GM12872 (cell line): ENCODE measurements around the gene HMCN2.

Source experiments
- TF ChIP-seq, protein P1 (sequence below): IDR thresholded peaks from 3 replicates; pipeline ENCODE4 v1.5.1; 2011; ENCODE audit warnings: low read depth, mild to moderate bottlenecking, low read length, moderate library complexity; ENCODE audit not compliant: insufficient read depth

Gene HMCN2

DNA sequence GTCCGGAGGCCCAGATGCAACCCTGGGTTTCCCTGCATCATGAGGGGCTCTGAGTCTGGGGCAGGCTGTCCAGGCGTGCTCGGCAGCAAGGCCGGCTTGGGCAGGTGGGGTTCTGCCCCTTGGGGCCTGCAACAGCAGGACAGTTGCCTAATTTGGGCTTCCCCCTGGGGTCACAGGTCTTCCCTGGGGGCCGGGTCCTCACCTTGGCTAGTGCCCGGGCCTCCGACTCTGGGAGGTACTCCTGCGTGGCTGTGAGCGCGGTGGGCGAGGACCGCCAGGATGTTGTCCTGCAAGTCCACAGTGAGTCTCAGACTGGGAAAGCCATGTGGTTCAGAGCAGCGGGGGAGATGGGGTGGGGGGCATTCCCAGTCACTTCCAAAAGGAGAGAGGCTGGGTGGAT, 97.1 kb downstream of the HMCN2 start:
- TF ChIP-seq, protein P1, sequence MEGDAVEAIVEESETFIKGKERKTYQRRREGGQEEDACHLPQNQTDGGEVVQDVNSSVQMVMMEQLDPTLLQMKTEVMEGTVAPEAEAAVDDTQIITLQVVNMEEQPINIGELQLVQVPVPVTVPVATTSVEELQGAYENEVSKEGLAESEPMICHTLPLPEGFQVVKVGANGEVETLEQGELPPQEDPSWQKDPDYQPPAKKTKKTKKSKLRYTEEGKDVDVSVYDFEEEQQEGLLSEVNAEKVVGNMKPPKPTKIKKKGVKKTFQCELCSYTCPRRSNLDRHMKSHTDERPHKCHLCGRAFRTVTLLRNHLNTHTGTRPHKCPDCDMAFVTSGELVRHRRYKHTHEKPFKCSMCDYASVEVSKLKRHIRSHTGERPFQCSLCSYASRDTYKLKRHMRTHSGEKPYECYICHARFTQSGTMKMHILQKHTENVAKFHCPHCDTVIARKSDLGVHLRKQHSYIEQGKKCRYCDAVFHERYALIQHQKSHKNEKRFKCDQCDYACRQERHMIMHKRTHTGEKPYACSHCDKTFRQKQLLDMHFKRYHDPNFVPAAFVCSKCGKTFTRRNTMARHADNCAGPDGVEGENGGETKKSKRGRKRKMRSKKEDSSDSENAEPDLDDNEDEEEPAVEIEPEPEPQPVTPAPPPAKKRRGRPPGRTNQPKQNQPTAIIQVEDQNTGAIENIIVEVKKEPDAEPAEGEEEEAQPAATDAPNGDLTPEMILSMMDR = no peak

DNA sequence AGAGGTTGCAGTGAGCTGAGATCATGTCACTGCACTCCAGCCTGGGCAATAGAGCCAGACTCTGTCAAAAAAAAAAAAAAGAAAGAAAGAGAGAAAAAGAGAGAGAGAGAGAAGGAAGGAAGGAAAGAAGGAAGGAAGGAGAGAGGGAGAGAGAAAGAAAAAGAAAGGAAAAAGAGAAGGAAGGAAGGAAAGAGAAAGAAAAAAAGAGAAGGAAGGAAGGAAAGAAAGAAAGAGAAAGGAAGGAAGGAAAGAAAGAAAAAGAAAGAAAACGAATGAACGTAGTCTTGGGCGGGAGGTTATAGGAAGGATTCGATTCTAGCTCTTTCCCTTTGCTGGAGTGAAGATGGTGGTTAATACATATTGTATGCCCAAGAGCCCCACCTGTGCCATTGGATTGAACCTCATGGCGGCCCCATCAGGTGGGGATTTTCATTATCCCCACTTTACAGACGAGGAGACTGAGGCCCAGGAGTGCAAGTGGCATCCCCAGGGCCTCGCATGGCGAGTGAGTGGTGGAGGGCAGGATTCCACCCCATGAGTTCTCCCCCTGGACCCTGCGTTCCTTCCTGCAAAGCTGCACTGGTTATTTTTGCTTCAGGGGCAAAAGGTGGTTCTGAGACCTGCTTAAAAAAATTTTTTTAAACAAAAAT, 98.3 kb downstream of the HMCN2 start:
- TF ChIP-seq, protein P1 = no peak

DNA sequence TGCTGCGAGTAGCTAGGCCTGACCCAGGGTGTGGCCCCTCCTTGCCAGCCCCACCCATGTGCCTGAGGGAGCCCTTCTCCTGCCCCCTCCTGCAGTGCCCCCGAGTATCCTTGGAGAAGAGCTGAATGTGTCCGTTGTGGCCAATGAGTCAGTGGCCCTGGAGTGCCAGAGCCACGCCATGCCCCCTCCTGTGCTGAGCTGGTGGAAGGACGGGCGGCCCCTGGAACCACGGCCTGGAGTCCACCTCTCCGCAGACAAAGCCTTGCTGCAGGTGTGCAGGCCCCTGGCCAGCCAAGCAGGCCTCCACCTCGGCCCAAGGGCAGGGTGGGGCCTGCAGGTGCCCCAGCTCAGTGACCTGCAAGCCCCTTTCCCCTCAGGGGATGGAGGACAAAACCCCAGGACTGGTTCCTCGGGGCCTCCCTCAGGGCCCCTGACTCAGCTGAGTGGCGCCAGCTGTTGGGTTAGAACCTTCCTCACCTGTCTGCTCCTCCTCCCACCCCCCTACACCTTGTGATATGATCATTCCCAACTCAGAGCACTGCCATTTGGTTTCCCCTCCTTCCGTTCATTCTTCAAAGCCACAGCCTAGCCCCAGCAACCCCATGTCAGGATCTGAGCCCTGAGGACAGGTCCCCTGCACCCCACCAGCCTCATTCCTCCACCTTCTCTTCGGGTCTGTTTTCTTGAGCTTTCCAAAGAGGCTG, 99.2 kb downstream of the HMCN2 start:
- TF ChIP-seq, protein P1 = no peak

DNA sequence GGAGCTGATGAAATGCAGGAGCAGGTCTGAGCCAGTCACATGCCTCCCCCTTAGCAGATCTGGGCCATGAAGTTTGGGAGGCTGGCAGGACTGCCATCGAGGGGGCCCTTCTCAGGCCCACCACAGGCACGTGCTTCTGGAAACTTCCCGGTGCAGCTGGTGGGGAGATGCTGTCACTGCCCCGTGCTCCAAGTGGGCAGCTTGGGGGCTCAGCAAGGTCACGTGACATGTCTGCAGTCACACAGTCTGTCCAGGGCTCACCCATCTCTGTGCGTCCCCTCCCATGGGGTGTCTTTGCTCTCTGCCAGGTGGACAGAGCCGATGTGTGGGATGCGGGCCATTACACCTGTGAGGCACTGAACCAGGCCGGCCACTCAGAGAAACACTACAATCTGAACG, 99.8 kb downstream of the HMCN2 start:
- TF ChIP-seq, protein P1 = no peak

DNA sequence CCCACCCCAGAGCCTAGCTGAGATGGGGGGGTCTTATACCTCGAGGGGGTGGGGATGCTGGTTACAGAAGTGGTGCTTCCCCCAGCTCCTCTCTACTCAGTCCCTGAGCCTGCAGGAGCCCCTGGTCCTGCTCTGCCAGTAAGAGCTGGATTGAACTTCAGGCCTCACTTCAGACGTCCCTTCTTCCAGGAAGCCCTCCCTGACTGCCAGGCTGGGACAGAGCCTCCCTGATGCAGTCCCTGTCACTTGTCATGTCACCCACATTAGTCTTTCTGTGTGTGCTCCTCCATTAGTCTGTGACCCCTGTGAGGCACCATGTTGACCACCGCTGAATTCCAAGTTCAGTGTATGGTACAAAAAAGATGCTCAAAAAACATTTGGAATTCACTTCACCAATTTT, 100.5 kb downstream of the HMCN2 start:
- TF ChIP-seq, protein P1 = no peak

DNA sequence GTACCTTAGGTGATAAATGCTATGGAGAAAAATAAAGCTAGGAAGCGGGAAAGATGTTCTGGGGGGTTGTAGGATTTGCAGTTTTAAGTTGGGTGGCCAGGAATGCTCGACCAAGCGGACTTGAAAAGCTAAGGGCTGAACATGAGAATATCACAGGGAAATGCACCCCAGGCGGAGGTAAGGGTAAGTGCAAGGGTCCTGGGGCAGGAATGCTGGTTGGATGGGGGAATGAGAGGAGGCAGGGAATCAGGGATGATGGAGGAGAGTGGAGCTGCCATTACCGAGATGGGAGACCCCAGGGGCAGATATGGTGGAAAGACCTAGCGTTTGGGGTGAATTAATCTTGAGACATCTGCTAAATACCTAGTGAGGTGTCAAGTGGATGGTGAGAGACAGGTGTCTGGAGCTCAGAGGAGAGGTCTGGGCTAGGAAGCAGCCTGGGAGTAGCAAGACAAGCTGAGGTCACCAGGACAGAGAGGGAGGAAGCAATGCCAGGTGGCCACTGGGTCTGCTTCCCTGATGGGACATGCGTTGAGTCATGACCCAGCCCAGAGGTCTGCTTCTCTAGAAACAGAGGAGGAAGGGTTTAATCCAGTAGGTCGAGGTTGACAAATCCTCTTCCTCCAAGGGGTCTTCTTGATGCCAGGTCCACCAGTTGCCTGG, 101.5 kb downstream of the HMCN2 start:
- TF ChIP-seq, protein P1 = no peak

DNA sequence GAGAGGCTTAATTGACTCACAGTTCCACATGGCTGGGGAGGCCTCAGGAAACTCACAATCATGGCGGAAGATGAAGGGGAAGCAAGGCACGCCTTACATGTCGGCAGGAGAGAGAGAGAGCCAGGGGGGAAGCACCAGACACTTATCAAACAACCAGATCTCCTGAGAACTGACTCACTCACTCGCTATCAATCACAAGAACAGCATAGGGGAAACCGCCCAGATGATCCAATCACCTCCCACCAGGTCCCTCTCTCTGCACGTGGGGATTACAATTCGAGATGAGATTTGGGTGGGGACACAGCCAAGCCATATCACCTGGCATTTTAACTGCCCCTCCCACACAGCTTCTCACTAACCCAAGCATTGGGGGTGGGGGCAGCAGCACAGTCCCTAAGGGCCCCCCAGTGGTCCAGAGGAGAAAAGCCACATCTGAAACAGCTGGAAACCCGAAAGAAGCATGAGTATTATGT, 103.1 kb downstream of the HMCN2 start:
- TF ChIP-seq, protein P1 = 0 out of 3 replicates have a peak, but pooled peaks have one; percentile 14
